GM06990 (cell line): ENCODE measurements around the gene F2RL3.

Source experiments
- DNase-seq: peaks from one replicate; pipeline ENCODE4 v3.0.0-alpha.2; 2011; ENCODE audit not compliant: insufficient read length; ENCODE audit errors: extremely low read depth
- H3K27me3 ChIP-seq: replicated peaks from 2 replicates; pipeline ENCODE4 v1.6.0; 2011; ENCODE audit warnings: low read length; ENCODE audit not compliant: control insufficient read depth, insufficient read depth
- H3K36me3 ChIP-seq: 2 replicates; pipeline ENCODE4 v1.5.1; 2011; ENCODE audit warnings: low read length; ENCODE audit not compliant: control insufficient read depth, insufficient read depth
- H3K4me3 ChIP-seq: replicated peaks from 2 replicates; pipeline ENCODE4 v1.5.1; 2011; ENCODE audit warnings: low read depth, mild to moderate bottlenecking, control low read depth, low read length
- TF ChIP-seq, protein P1 (sequence below): IDR thresholded peaks from 2 replicates; pipeline ENCODE4 v1.5.1; 2011; ENCODE audit warnings: low read length, control low read depth, mild to moderate bottlenecking, inconsistent platforms; ENCODE audit not compliant: insufficient read depth, poor library complexity, severe bottlenecking

The F2RL3 gene

DNA sequence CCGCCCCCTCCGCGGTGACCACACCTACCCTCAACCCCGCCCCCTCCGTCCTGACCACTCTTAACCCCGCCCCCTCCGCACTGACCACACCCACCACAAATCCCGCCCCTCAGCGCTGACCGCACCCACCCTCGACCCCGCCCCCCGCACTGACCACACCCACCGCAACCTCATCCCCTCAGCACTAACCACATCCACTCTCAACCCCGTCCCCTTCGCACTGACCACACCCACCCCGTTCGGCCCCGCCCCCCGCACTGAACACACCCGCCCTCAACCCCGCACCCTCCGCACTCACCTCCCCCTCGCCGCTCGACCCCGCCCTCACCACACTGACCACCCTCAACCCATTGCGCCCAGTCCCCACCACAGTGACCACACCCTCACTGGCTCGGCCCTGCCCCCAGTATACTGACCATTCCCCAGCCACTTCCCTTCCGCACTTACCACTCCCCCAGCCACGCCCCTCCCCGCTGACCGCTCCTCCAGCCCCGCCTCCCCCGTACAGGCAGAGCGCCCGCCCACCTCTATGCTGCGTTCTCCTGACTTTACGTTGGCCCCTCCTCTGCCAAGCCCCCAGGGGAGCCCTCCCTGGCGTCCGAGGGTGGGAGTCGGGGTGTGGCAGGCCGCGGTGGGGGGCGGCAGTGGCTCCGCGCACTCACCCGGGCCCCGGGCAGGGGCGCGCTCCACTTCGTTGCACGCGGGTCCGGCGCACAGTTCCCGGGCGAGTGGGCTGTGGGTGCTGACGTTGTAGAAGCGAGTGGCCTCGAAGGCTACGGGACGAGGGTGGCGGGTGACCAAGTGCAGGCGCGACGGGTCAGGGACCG, 8.4 kb downstream of the F2RL3 start:
- Histone ChIP-seq H3K4me3 (peak overlapping the region; percentile 67), H3K27me3 (no peaks in the 10 kb centered on the region), H3K36me3 (no peaks in the 10 kb centered on the region)
- TF ChIP-seq, protein P1, sequence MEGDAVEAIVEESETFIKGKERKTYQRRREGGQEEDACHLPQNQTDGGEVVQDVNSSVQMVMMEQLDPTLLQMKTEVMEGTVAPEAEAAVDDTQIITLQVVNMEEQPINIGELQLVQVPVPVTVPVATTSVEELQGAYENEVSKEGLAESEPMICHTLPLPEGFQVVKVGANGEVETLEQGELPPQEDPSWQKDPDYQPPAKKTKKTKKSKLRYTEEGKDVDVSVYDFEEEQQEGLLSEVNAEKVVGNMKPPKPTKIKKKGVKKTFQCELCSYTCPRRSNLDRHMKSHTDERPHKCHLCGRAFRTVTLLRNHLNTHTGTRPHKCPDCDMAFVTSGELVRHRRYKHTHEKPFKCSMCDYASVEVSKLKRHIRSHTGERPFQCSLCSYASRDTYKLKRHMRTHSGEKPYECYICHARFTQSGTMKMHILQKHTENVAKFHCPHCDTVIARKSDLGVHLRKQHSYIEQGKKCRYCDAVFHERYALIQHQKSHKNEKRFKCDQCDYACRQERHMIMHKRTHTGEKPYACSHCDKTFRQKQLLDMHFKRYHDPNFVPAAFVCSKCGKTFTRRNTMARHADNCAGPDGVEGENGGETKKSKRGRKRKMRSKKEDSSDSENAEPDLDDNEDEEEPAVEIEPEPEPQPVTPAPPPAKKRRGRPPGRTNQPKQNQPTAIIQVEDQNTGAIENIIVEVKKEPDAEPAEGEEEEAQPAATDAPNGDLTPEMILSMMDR: no peak
- DNase-seq: peak; percentile 89

DNA sequence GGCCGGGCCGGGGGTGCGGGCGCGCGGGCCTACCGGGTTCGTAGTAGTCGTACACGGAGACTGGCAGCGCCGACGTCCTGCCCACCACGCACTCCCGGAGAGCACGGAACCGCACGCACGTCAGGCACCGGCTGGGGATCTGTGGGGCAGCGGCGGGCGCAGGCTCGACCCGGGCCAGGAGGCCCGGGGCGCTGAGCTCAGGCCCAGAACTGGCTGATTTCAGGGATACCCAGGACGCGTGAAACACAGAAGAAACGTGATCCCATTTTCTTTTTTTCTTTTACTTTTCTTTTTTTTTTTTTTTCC, 9.0 kb downstream of the F2RL3 start:
- peak overlapping the region; percentile 67 for H3K4me3 ChIP-seq
- no peaks in the 10 kb centered on the region for H3K36me3 ChIP-seq
- TF ChIP-seq, protein P1: no peak
- H3K27me3 ChIP-seq: no peaks in the 10 kb centered on the region
- DNase-seq: no peak

DNA sequence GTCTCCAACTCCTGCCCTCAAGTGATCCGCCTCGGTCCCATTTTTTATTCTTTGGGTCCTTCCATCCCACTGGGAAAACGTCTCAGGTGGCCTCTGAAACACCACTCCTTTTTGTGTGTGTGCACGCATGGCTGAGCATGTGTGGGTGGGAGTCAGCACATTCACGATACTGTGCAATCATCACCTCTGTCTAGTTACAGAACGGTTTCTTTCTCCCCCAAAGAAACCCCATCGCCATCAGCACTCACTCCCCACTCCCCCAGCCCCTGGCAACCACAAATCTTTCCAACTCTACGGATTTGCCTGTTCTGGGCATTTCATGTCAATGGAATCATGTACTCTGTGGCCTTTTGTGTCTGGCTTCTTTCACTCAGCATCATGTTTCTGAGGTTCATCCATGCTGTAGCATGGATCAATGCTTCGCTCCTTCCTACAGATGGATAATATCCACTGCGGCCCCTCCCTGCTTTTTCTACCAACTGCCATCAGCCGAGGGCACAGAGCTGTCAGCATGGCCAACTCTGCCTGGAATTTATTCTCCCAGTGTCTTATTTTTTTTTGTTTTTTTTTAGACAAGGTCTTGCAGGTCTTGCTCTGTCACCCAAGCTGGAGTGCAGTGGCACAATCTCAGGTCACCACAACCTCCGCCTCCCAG, 9.7 kb downstream of the F2RL3 start:
- H3K4me3 ChIP-seq: peak overlapping the region; percentile 8; the same call in 1 of the 2 replicates
- TF ChIP-seq, protein P1: no peak
- no peaks in the 10 kb centered on the region for H3K27me3 ChIP-seq
- DNase-seq: no peak
- no peaks in the 10 kb centered on the region for H3K36me3 ChIP-seq

DNA sequence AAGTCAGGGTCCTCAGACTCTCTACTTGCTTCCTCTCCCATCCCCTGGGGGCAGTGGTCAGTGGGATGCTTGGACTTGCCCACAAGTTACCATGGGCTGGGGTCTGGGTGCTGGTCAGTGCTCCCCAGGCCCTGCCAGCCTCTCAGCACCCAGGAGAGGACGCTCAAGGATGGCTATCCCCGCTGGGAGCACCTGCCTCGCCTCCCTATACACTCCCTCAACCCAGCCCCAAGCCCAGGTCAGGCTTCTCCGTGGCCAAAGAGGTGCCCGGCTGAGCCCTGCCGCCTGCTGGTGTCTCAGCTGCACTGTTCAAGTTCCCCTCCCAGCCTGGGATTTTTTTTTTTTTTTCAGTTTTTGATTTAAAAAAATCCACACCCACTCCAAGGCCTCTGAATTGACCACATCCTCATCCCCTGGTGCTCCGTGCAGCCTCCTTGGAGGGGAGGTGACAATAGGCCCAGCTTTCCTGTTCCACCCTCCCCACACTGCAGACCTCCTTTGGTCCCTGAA, 10.8 kb downstream of the F2RL3 start:
- TF ChIP-seq, protein P1: peak; percentile 94
- Histone ChIP-seq H3K27me3 (no peaks in the 10 kb centered on the region), H3K4me3 (no peak overlapping the region), H3K36me3 (no peaks in the 10 kb centered on the region)
- no peak for DNase-seq

DNA sequence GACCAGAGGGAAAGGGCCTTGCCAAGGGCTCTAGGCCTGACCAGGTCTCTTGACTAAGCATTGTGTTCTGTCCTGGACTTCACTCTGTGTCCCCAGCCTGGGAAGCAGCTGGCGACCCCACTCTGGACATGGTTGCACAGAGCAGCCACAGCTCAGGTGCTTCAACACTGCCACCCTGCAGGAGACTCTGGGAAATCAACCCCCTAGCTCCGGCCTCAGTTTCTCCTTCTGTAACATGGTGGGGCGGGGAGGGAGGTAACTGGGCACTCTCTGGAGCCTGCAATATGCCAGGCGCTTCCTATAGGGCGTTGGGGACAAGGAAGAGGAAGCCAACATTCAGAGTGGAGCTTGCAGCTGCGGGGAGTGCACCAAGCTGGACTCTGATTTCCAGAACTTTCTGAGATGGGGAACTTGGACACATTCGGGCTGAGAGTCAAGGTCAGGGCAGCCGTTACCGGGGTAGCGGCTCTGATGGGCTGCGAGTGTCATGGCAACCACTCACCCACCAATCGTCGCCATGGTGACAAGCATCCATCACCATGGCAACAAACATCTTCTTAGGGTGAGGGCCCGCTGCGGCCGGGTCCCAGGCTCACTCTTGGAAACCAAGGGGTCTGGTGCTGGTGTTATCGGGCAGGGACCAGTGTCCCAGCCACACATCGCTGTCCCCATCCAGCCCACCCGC, 12.8 kb downstream of the F2RL3 start:
- DNase-seq: no peak
- H3K4me3 ChIP-seq: no peak overlapping the region
- H3K36me3 ChIP-seq: no peaks in the 10 kb centered on the region
- H3K27me3 ChIP-seq: no peaks in the 10 kb centered on the region
- TF ChIP-seq, protein P1: no peak
